ENCODE data around the gene ADORA1.
A peak's percentile ranks its signal among the peaks of the same experiment; 100 is the strongest.

Gene ADORA1

GRCh38 chr1:203196371-203196770 lies 68.8 kb downstream of the ADORA1 start:
- no peak for DNase-seq

DNA sequence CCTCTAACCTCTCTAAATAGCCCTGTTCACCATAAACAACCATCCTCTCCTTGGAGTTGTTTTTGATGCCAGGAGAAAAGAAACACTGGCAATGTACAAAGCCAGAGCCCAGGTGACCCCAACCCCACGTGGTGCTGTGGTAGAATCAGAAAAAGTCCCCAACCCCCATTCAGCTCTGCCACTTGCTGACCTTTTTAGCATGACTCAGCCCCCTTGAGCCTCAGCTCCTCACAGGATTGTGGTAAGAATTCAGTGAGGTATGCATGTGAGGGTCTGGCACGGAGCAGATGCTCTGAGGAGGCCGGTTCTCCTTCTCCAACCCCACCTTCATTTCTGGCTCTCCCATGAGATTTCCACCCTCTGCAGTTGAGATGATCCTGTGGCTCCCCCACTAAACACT lies 70.1 kb downstream of the ADORA1 start:
- no peak for DNase-seq

- no peak for DNase-seq
Observed at GRCh38 chr1:203199002-203199401, 71.5 kb downstream of the ADORA1 start.

DNA sequence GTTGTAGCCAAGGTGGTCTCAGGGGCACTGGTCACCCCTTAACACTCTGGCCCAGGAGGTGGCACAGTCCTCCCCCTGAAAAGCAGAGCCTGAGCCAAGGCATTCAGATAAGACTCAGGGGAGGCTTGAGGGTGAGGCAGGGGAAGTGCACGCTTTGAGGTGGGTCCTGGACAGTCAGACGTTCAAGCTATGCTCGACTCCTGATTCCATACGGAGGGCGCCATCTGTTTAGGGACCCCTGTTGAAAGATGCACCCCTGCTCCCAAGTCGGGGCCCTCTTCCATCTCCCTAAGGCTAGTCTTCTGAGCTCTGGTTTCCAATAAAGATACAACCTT lies 71.9 kb downstream of the ADORA1 start:
- no peak for DNase-seq

GRCh38 chr1:203199816-203200571 lies 72.5 kb downstream of the ADORA1 start:
- no peak for DNase-seq

DNA sequence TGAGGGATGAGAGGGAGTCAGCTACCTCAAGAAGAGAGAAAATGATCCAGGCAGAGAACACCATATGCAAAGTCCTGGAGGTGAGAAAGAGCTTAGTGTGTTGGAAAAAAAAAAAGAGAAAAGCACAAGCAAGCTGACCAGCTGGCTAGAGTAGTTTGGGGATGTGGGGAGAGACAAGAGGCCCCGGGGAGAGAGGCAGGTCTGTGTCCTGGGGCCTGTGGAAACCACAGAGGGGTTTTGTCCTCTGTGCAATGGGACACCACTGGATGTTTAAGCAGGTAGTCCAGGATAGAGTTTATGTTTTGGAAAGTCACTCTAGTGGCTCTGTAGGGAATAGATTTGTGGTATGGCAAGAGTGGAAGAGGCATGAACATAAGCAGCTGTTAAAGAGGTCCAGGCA lies 73.4 kb downstream of the ADORA1 start:
- no peak for DNase-seq

DNA sequence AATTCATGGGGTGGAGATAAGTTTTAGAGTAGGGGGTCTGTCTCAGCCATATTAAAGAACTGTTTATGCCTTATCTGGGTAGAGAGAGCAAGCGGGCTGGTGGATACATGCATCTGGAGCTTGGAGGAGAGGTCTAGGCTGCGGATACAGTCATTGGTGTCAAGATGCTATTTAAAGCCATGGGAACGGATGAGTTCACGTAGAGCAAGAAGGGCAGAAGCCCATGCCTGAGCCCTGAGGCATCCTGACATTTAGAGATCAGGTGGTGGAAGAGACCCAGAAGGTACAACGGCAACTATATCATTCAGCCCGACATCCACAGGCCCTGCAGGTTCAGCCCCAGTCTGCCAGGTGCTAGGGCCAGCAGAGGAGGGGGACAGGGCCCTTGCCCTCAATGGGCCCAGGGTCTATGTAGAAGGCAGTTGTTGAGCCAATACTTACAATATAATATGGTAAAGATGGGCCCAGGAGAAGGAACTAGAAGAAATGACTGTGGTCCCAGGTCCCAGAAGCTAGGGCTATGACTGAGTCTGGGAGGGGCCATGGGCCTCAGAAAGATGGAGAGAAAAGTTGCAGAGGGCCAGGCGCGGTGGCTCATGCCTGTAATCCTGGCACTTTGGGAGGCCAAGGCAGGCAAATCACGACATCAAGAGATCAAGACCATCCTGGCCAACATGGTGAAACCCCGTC lies 74.1 kb downstream of the ADORA1 start:
- no peak for DNase-seq

- DNase-seq: no peak
Observed at GRCh38 chr1:203202431-203203245, 75.1 kb downstream of the ADORA1 start.

- no peak for DNase-seq
Observed at GRCh38 chr1:203204756-203205155, 77.2 kb downstream of the ADORA1 start.

GRCh38 chr1:203206129-203206687 lies 78.7 kb downstream of the ADORA1 start:
- DNase-seq: no peak

DNA sequence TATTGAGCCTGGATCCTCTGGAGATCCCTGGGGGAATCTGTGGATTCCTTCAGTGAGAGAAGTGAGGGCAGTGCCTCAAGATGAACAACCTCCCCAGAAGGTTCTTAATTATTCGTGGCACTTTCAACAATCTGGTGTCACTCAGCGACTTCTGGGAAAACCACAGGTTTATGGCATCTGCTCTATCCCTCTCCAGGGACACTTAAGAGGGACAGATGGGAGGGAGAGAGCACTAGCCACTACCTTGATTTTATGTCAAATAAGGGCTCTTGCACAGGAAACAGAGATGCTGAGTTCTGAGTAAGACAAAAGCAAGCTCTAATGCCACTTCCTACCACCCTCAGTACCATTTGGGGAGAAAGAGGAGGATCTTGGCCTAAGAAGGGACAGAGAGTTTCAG lies 80.2 kb downstream of the ADORA1 start:
- DNase-seq: no peak

- no peak for DNase-seq
Observed at GRCh38 chr1:203208181-203208580, 80.7 kb downstream of the ADORA1 start.

GRCh38 chr1:203210350-203210749 lies 82.8 kb downstream of the ADORA1 start:
- no peak for DNase-seq

- DNase-seq: no peak
Observed at GRCh38 chr1:203210988-203211387, 83.5 kb downstream of the ADORA1 start.

- DNase-seq: no peak
Observed at GRCh38 chr1:203211812-203212211, 84.3 kb downstream of the ADORA1 start.

- DNase-seq: no peak
Observed at GRCh38 chr1:203213126-203213525, 85.6 kb downstream of the ADORA1 start.

DNA sequence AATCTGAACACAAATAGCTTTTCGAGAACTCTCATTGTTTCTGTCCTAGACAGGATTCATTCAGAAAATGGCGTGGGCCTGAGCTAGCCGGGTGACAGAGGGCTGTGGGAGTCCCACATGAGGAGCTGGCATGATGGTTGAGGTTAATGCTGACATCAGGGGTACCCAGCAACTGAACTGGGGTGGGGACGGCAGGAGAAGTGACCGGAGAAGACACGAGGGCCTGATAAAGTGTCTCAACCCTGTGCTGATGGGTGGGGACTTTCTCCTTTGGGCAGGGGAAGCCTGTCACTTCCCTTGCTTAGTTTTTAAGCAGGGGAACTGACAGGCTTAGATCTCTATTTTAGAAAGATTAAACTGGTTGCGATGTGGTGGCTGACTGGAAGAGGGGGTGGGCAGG lies 87.3 kb downstream of the ADORA1 start:
- no peak for DNase-seq

DNA sequence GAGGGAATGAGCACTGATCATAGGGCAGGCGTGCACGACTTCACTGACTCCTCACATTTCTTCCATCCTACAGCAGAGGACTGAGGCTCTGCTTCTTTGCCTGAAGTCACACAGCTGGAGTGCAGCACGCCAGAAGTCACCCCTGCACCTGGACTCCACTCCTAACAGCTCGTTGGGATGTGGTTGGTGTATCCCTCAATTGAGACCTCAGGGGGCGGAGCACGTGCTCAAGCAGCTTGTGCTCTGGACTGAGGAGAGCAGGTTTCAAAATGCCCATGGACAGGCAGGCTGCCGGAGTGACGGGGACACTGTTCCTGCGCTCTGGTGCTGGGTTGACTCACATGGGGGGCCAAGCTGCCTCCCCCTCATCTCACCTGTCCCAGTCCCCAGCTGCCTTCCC lies 88.0 kb downstream of the ADORA1 start:
- no peak for DNase-seq

GRCh38 chr1:203216274-203217138 lies 89.0 kb downstream of the ADORA1 start:
- peak in 1 of 2 experiments; percentile 32 for DNase-seq
